ENCODE measurements around the gene AQP2.

DNA sequence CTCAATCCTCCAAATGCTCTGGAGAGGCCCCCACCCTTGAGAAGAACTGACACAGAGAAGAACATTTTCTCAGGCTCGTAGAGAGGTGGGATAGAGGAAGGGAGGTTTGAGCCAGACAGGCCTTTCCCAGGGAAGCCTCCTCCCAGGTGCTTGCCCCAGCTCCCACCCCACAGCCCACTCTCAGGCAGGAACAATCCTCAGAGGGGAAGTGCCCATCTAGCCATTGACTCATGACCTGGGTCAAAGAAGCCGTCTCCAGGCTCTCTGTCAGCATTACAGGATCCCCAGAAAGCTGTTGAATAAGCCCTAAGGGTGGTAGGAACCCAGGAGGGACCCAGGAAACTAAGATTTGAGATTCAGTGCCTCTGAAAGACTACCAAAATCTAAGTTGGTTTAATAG, 26.0 kb downstream of the AQP2 start:
- TF ChIP-seq ZNF274 (CRISPR knock-in tag; IDR thresholded peaks at IDR 0.05) (no peak), REXO4 (CRISPR knock-in tag; IDR thresholded peaks at IDR 0.05; ENCODE audit: borderline replicate concordance) (no peak), MAFK (conservative IDR thresholded peaks at IDR 0.05 in 1 of 2, IDR thresholded peaks at IDR 0.05 in 1 of 2; ENCODE audit: low read length in 2 of 2) (no peak), SMC3 (IDR thresholded peaks at IDR 0.05; ENCODE audit: low read length) (no peak), SUZ12 (IDR thresholded peaks at IDR 0.05; ENCODE audit: low read depth, low read length) (no peak), EP300 (IDR thresholded peaks at IDR 0.05; ENCODE audit: low read depth in 2 of 2, low read length in 2 of 2) (no peak), EP300 (CRISPR knock-in tag; IDR thresholded peaks at IDR 0.05; ENCODE audit: borderline replicate concordance) (no peak)
- TF ChIP-seq, protein P1, sequence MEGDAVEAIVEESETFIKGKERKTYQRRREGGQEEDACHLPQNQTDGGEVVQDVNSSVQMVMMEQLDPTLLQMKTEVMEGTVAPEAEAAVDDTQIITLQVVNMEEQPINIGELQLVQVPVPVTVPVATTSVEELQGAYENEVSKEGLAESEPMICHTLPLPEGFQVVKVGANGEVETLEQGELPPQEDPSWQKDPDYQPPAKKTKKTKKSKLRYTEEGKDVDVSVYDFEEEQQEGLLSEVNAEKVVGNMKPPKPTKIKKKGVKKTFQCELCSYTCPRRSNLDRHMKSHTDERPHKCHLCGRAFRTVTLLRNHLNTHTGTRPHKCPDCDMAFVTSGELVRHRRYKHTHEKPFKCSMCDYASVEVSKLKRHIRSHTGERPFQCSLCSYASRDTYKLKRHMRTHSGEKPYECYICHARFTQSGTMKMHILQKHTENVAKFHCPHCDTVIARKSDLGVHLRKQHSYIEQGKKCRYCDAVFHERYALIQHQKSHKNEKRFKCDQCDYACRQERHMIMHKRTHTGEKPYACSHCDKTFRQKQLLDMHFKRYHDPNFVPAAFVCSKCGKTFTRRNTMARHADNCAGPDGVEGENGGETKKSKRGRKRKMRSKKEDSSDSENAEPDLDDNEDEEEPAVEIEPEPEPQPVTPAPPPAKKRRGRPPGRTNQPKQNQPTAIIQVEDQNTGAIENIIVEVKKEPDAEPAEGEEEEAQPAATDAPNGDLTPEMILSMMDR (CRISPR knock-in tag; IDR thresholded peaks at IDR 0.05) = no peak
- TF ChIP-seq, protein P2, sequence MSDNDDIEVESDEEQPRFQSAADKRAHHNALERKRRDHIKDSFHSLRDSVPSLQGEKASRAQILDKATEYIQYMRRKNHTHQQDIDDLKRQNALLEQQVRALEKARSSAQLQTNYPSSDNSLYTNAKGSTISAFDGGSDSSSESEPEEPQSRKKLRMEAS (IDR thresholded peaks at IDR 0.05) = no peak
- TF ChIP-seq, protein P3, sequence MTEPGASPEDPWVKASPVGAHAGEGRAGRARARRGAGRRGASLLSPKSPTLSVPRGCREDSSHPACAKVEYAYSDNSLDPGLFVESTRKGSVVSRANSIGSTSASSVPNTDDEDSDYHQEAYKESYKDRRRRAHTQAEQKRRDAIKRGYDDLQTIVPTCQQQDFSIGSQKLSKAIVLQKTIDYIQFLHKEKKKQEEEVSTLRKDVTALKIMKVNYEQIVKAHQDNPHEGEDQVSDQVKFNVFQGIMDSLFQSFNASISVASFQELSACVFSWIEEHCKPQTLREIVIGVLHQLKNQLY (CRISPR knock-in tag; IDR thresholded peaks at IDR 0.05) = no peak
- TF ChIP-seq, protein P4, sequence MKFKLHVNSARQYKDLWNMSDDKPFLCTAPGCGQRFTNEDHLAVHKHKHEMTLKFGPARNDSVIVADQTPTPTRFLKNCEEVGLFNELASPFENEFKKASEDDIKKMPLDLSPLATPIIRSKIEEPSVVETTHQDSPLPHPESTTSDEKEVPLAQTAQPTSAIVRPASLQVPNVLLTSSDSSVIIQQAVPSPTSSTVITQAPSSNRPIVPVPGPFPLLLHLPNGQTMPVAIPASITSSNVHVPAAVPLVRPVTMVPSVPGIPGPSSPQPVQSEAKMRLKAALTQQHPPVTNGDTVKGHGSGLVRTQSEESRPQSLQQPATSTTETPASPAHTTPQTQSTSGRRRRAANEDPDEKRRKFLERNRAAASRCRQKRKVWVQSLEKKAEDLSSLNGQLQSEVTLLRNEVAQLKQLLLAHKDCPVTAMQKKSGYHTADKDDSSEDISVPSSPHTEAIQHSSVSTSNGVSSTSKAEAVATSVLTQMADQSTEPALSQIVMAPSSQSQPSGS (CRISPR knock-in tag; IDR thresholded peaks at IDR 0.05) = no peak

All from HepG2 (cell line).